Frontal cortex (tissue), 4 donors: ENCODE data around the gene LDB2. TPM values are rescaled to one million over a fixed set of nuclear protein-coding genes. Genes with fewer than 3 reads are reported as not detected.
A peak's percentile ranks its signal among the peaks of the same experiment; 100 is the strongest.

Experiments
- DNase-seq, 2 donors: peaks; one replicate each; pipeline ENCODE4 v3.0.0; 2012; ENCODE audit warnings: low spot score in 2 of 2
- FAIRE-seq: peaks from 2 replicates; lab custom pipeline; 2012; peaks lifted over from hg19 to GRCh38; lab: Jason Lieb, UNC
- total RNA-seq: library from RNA; depleted of rRNA; stranded (reverse); fragments of >200 nt; gene quantifications from one replicate; pipeline ENCODE4 v1.2.3, GENCODE V29; 2014
- donor health status: control.
- donor health status: control.
- donor health status: control.

Gene LDB2
- total RNA-seq, 1 donor from 2014 or later: 216 TPM

DNA sequence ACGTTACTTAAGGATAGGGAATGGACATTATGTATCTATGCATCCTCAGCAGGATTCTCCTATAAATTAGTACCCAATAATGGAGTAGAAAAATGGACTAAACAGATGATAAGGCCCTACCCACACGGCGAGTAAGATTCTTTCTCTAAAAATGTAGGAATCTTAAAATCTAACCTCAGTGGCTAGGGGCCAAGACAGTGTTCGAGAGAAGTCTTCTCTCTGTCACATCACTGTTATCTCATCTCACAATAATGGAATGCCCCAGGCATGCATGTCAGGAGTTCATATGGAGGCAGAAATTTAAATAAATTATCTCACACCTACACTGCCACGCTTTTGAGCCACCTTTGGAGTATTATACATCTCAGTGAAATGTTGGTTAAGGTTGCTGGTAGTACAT, 132.9 kb downstream of the LDB2 start:
- FAIRE-seq: no peak
- DNase-seq: no peak

DNA sequence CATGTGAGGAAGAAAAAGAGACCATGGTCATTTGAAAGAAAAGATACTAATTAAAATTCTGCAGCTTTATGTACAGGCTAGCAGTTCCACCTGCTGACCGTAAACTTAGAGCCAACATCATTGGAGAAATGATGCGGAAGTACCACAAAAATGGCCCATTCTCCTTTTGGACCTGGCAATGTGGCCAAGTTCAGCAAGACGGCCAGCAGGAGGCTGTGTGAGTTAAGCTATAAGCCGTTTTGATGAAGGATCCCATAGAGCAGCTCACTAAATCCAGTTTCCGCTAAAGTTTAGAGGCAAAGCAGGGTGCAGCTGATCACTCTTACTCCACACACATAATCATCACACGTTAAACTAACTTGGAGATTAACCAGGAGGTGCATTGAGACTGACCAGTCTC, 133.8 kb downstream of the LDB2 start:
- no peak for DNase-seq

DNA sequence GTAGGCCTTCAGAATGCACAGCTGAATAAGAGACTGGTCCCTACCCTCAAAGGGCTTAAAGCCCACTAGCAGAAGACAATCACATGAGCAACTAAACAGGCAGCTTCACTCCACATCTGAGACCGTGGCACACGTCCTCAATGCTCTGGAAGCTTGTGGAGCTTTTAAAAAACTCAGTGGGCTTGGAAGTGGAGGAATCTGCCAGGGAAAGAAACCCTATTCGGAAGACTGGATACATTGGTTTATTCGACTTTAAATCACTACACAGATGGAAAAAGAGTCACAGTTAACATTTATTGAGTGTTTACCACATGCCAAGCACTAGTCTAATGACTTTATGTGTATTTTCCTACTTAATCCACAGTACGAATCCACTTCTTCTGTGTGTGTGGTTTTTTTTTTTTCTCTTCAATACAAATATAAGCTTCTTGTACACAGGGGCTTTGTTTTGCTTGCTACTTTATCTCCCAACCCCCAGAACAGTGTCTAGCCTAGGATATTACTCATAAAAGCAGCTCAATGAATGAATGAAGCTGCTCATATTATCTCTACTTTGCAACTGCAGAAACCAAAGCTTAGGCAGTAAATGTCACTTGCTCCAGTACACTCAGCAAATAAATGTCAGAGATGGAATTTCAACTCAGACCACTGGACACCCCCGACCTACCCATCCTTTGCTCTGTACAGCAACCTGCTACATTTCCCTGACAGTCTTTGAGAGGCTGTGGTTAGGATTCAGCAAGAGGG, 137.7 kb downstream of the LDB2 start:
- FAIRE-seq (no peak), DNase-seq (no peak)

More for the DNA sequence above, 133.8 kb downstream of the LDB2 start:
- FAIRE-seq: no peak

DNA sequence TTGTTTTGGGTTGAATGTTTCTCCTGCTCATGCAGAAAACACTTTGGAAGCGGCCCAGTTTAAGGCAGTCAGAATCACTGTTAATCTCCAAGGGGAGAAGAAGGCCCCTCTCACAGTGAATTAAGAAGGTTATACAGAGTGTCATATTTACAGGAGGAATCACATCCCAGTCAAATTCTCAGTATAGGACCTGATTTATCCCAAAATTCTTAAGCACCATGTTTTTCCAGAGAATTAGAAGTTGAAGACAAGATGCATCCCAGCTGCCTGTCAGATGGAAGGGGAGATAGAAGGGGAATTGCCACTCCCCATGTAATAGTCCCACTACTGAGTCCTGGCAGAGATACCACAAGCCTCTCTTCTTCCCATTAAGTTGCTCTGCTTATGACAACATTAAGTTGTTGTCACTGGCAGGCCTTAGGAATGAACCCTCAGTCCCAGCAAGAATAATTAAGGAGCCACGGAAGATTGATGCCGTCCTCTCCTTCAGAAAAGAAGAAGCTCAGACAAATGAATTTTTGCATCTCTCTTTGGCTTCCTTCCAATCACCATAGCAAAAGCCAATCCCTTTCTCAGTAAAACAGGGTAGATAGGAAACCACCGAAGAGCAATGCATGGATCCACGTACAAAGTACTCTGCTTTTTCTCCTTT, 138.4 kb downstream of the LDB2 start:
- DNase-seq (no peak), FAIRE-seq (no peak)

DNA sequence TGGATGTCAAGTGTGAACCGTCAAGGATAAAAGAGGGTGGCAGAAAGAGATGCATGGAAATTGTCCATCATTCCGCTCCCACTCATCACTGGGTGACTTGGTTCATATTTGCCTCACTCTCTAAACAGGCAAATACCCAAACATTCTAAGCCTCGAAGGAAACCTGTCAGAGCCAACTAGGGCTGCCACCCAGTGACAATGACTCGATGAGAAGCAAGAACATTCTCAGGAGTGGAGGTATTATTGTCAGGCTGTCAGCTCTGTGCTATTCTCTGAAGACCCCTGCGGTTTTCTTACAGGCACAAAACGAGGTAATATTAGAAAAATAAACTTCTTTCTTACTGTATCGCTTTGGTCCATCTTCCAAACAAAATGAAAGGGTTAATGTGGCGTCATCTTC, 139.6 kb downstream of the LDB2 start:
- no peak for FAIRE-seq
- no peak for DNase-seq

DNA sequence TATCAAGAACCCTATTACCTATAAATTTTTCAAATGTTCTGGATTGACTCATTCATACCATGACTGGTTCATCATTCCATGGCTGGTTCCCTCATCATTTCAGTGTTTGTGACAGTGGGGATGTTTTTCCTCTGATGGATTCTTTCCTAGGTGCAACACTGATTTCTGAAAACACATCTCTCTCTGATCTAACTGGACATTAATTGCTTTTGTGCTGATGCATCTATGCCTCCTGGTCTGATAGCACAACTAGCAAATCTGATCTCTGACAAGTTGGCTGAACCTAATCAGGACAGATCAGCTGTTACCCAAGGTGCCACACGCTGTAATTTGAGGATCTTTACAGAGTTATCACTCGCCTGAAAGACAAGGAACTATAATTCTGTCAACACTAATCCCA, 140.2 kb downstream of the LDB2 start:
- DNase-seq: no peak
- no peak for FAIRE-seq

DNA sequence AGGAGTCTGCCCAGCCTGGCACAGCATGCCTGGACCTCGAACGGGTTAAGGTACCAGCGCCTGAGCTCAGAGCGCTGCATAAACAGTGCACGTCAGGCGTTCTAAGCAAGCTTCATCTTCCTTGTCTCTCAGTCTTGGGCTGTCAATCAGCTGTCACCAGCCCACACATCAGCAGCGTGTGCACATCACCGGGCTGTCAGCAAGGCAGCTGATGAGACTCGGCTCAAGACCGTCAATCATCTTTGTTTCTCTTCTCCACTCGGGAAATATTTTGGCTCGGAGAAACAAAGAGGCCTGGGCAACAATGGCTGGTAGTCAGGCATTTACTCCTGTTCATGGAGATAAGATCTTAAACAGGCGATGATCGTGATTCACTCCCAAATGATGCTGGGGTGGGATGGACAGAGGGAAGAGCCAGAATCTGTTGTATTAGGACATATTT, 141.3 kb downstream of the LDB2 start:
- FAIRE-seq: no peak
- DNase-seq: no peak

DNA sequence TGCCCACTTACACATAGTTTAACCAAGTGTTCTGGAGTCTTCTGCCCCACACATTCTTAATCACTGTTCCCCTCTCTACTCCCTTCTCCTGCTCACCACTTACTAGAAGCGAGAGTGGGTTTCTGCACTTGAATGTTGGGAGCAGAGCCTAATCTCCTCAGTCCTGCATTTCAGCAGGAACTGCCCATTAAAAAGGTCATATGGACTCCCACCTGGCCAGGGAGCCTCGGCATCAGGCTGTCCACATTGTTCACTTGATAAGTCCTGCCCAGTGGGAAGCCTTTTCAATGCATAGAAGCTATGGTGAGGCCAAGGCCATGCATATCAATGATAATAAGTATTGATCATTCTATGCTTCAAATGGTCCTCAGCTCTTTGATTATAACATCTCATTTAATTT, 144.3 kb downstream of the LDB2 start:
- DNase-seq: no peak
- FAIRE-seq: no peak

DNA sequence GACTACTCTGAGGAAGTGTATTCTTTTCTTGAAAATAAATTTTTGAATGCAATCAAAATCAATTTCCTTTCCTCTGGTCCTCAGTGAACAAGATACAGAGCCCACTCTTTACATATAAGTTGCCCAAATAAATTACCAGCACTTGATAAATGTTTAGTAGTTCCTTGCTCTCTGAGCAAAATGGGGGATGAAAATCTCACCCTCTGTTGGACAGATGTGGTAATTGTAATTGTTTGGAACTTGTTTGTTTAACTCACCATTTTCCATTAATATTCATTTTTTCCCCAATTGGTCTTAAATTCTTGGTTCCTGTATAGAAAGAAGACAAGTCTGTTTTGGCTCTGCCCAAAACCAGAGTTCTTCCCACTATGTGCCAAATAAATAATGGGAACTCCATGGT, 146.3 kb downstream of the LDB2 start:
- FAIRE-seq (no peak), DNase-seq (no peak)

DNA sequence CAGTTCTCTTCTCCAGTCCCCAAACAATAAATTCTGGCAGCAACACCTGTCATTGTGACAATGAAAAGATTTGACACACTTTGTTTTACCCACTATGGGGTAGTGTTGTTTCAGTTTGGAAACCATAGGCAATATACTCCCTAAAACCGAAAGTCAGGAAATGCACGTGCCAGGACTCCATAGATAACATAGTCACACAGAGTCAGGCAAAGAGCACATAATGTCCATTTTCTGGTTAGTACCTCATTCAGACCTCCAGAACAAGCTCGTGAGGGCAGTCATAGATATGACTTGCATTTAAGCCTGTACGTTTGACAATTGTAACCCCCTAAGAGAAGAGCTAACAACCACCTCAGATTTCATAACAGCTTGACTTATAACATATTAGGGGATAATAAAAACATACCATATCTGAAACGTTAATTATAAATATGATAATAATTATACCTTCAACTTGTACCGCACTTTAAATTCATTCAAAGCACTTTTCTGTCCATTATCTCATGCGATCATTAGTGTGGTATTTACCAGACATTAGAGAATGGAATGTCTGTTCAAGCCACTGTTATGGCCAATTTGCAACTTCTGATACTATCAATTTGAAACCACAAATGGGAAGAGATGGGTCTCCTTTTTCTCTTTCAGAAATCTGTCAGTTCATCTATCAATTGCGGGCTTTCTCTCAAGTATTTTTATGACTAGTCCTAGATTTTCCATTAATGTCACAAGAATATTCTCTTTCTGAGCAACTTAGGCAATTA, 147.4 kb downstream of the LDB2 start:
- DNase-seq (no peak), FAIRE-seq (no peak)

DNA sequence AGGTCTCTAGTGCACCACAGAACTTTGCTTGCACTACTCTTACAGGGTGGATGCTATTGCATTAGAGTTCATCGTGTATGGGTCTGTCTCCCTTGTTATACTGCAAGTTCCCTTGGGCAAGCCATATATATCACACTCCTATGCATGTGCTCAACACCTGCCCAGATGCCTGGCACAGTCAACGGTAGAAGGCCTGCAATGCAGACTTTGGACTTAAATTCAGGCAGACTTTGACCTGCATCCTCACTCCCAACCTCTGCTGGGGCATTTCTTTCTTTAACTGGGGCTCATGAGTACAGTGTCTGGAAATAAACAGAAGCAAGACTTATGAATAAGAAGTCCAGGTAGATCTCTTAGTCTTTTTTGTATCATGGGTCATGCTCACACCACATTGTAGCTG, 148.2 kb downstream of the LDB2 start:
- FAIRE-seq (no peak), DNase-seq (no peak)

DNA sequence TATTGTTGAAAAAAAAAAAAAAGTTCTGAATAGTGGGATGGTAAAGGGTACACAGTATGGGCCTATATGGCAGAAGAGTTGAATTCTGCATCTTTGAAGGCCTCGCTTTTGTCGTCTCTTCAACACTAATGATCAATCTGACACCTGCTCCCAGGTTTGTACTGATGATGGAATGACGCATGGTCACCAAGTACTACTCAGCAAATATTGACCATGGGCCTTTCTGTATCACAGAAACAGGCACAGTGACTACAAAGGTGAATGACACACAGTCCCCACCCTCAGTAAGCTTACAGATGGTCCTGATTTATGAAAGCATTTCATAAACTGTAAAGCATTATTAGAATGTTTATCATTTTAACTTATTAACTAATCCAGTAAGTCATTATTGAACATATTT, 152.6 kb downstream of the LDB2 start:
- FAIRE-seq: no peak
- no peak for DNase-seq

DNA sequence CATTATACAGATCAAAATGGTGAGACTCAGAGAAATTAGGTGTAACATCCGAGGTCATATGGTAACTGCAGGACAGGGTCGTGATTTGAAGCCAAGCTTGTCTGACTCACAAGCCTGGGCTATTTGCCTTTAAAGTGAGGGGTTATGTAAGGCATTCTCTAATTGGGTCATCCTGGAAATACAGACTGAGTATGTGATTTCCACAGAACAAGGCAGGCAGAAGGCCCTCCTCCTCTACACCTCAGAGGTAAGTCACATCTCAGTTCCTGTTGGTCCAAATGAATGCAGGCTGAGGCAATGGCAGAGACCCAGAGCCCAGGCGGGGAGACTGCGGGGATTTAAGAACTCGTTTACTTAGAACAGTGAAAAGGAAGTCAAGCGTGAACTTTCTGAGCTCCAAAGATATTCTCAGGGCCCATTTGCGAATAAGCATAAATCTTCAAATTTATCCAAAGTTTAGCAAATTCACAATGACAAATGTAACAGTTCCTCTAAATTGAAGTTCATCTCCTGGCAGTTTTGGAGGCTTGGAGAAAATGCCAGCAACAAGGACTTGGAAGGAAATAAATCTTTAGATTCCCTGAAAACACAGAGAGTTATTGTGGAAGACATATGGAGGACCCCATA, 153.3 kb downstream of the LDB2 start:
- FAIRE-seq: no peak
- DNase-seq: peak in 1 of 2 donors; percentile 10

DNA sequence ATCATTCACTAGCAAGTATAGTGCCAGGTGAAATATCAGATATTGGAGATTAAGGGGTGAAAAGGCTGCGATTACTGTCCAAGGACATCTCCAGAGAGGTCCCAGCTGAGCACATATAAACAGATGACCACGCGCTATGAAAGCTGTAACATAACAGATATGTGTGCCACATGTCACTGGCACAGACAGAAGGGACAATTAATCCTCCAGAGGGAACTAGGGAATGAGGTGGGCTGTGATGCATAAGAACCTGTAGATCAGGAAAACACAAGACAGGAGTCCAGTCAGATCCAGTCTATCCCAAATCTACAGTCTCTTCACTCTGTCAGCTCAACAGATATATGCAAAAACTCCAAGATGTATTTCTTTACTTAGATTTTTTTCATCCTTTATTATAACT, 157.2 kb downstream of the LDB2 start:
- FAIRE-seq (no peak), DNase-seq (no peak)

DNA sequence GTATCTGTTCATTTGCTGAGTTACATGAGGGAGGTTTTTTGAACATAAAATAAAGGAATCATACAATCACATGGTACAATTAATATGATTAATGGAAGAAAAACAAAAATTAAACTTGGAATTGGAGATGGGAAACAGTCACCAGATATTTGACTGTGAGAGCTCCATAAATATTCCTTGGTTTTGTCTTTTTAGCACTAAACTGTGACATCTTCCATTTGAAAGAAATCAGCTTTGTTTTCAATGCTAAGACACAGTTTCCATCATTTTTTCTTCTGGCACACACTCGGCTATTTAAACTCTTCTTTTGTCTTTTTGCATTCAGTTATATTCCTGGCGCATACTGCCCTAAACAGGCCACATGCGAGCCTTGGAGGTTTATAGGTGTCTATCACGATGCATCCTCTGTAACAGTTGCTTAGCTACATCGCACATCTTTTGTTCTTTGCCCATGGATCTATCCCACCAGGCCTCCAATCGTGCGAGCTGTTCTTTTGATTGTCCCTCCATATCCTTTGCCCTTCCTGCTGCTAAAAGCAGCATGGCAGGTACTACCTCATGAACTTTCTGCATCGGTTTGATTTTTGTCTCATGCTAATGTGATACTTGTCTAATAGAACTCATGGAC, 158.3 kb downstream of the LDB2 start:
- DNase-seq: no peak

DNA sequence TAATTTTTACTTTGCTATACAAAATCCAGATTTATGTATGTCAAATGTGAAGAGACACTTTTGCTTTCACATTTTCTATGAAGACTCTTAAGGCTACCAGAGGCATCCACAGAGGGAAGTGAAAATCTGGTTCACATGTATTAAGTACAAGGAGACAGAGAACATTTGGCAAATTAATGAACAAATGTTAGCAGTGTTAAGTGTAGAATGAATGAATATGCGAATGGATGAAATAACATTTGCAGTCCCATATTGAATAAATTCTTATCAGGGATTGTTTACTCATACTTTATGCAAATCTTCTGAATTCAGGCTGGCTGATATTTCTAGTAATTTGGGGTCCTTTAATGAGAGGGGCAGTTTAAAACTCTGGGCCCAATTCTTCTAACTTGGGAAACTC, 159.9 kb downstream of the LDB2 start:
- DNase-seq: no peak
- FAIRE-seq: no peak

More for the DNA sequence above, 158.3 kb downstream of the LDB2 start:
- no peak for FAIRE-seq

DNA sequence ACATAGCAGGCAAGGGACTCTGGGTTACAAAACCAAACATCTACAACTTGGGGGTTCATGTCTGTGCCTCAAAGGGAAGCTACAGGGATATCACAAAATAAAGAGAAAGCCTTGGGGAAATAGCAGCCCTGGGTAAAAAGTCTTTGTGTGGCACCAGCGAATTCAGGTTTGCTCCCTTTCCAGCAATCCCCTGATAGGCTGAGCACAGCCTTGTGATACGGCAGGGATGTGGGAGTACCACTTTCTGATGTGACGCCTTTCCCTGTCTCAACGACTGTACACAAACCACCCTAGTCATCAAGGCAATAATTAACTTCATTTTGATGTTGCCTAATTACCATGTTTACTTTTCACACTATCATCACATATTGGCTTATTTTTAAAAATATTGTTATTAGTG, 164.9 kb downstream of the LDB2 start:
- no peak for FAIRE-seq
- no peak for DNase-seq

DNA sequence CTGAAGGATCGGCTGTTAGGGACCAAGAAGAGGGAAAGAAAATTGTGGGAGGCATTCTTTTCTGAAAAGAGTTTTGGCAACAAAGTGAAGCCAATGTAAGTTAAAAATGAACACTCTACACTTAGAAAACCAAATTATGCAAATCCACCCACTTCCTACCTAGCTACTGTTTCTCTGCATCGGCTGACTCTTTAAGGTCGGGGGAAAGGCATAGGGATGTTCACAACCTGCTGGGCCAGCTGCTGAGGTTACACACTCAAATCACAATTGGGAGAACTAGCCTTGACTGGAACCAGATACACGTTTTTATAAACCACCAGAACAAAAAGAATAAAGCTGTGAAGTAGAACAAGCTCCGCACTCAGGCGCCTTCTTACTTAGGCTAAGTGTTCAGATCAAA, 165.7 kb downstream of the LDB2 start:
- FAIRE-seq (no peak), DNase-seq (no peak)

DNA sequence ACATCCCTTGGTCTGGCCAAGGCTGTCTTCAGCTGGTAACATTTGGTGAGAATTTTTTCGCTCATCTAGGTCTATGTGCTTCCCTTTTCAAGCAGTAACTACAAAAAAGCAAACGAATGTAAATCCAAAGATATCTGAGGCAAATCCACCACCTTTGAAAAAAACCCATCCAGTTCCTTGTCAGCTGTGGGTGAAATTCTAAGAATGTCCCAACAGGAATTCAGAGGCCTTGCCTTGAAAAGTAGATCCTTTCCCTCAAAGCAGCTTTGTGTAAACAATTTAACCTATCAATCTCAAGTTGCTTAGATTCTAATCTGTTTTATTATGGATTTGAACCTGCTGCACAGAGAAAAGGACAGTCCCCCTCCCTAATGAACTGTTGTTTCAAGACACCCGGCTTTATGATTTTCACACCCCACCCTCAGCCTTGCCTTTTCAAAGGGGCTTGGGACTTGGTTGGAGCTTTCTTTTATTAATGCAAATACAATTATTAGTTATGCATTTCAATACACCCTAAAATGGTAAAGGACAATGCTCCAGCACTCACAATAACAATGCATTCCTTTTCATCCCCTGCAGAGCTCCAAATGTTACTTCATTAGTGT, 166.6 kb downstream of the LDB2 start:
- no peak for DNase-seq
- no peak for FAIRE-seq
